HEK293 (cell line): ENCODE measurements around the gene GOPC.

ENCODE experiments used
- ATF2 ChIP-seq: fragments of 450-650 bp; formaldehyde crosslinking; IDR thresholded peaks from 2 replicates; pipeline ENCODE4 v1.5.1; 2016; ENCODE audit warnings: missing biosample characterization, missing genetic modification characterization, low read depth
- CTCF ChIP-seq: fragments of 450-650 bp; formaldehyde crosslinking; IDR thresholded peaks from 2 replicates; pipeline ENCODE4 v1.5.1; 2016; ENCODE audit warnings: missing biosample characterization, missing genetic modification characterization
- ELK4 ChIP-seq: IDR thresholded peaks from 2 replicates; pipeline ENCODE4 v1.6.1; 2011; ENCODE audit warnings: mild to moderate bottlenecking, low read depth, low read length, borderline replicate concordance
- KLF8 ChIP-seq: fragments of 450-650 bp; formaldehyde crosslinking; IDR thresholded peaks from 2 replicates; pipeline ENCODE4 v1.5.1; 2016; ENCODE audit warnings: missing biosample characterization, missing genetic modification characterization
- PRDM2 ChIP-seq: fragments of 450-650 bp; formaldehyde crosslinking; IDR thresholded peaks from 2 replicates; pipeline ENCODE4 v1.5.1; 2016; ENCODE audit warnings: missing biosample characterization, missing genetic modification characterization, borderline replicate concordance
- ZBTB1 ChIP-seq: fragments of 450-650 bp; formaldehyde crosslinking; IDR thresholded peaks from 2 replicates; pipeline ENCODE4 v1.5.1; 2016; ENCODE audit warnings: missing biosample characterization, missing genetic modification characterization
- ZBTB20 ChIP-seq: fragments of 450-650 bp; formaldehyde crosslinking; IDR thresholded peaks from 2 replicates; pipeline ENCODE4 v1.5.1; 2016; ENCODE audit warnings: missing biosample characterization, missing genetic modification characterization
- ZNF239 ChIP-seq: fragments of 450-650 bp; formaldehyde crosslinking; IDR thresholded peaks from 2 replicates; pipeline ENCODE4 v1.5.1; 2016; ENCODE audit warnings: missing biosample characterization, missing genetic modification characterization
- ZNF26 ChIP-seq: fragments of 450-650 bp; formaldehyde crosslinking; IDR thresholded peaks from 2 replicates; pipeline ENCODE4 v1.5.1; 2016; ENCODE audit warnings: missing biosample characterization, missing genetic modification characterization
- ZNF600 ChIP-seq: fragments of 450-650 bp; formaldehyde crosslinking; IDR thresholded peaks from 2 replicates; pipeline ENCODE4 v1.5.1; 2016; ENCODE audit warnings: missing biosample characterization, missing genetic modification characterization

GRCh38 chr6:117568247-117568646 is 34.1 kb downstream of the GOPC start:
- no peak for TF ChIP-seq ZNF600
- no peak for TF ChIP-seq ELK4
- no peak for TF ChIP-seq ZNF26 (tag by site-specific recombination)
- no peak for TF ChIP-seq PRDM2 (tag by site-specific recombination)
- no peak for TF ChIP-seq ATF2 (tag by site-specific recombination)
- no peak for TF ChIP-seq CTCF (tag by site-specific recombination)
- TF ChIP-seq ZBTB1, result no peak
- TF ChIP-seq ZNF239 (tag by site-specific recombination), result no peak
- no peak for TF ChIP-seq ZBTB20
- no peak for TF ChIP-seq KLF8
